Stomach (tissue), 4 donors: ENCODE measurements around the gene NCKAP5.

Source experiments
- POLR2AphosphoS5 ChIP-seq, 3 donors: sonication (generic); formaldehyde crosslinking; IDR thresholded peaks; one replicate each; pipeline ENCODE4 v1.6.1; 2016; ENCODE audit warnings: antibody characterized with exemption in 3 of 3
- TF ChIP-seq, protein P1 (sequence below), 7 experiments: fragments of 450-650 bp in 4 of 7; fragments of 200-600 bp in 3 of 7; sonication (generic) in 3 of 7; IDR thresholded peaks; one replicate each; pipeline ENCODE4 v1.5.1; 2016 to 2019; ENCODE audit warnings: antibody characterized with exemption in 7 of 7, control low read depth in 2 of 7, mild to moderate bottlenecking in 1 of 7

DNA sequence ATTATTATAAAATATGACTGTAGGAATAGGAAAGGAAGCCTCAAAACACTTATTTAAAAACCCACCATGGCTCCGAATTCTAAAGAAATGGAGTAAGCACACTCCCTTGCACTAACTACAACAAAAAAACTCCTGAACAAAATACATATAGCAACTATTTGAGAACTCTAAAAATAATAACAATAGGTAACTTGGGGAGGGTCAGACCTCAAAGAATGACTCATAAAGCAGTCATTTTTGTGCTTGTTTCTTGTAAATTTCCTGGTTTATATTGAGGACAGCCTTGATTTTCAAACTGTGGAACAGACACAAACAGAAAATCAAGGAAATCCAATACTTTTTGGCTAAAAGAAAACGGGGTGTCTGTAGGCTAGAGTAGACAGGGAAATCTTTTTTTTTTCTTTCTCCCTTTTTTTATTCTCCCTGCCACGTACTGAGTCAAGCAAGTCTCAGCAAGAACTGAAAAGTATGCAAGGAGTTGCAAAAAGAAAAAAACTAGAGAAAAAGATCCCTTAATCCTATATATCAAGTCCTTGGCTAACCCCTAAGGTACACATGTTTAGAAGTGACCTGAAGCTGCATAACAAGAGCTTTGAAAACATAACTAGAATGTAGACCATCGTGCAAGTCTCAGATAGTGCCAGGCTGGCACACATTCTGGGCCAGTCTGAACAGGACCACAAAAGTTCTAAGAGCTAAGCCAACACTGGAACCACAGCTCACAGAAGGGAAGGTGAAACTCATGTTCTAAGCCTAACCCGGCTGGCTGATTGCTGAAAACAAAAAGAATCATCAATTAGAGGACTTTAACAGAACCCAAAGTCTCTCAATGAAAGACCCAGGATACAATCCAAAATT, 495.2 kb downstream of the NCKAP5 start:
- TF ChIP-seq, protein P1, sequence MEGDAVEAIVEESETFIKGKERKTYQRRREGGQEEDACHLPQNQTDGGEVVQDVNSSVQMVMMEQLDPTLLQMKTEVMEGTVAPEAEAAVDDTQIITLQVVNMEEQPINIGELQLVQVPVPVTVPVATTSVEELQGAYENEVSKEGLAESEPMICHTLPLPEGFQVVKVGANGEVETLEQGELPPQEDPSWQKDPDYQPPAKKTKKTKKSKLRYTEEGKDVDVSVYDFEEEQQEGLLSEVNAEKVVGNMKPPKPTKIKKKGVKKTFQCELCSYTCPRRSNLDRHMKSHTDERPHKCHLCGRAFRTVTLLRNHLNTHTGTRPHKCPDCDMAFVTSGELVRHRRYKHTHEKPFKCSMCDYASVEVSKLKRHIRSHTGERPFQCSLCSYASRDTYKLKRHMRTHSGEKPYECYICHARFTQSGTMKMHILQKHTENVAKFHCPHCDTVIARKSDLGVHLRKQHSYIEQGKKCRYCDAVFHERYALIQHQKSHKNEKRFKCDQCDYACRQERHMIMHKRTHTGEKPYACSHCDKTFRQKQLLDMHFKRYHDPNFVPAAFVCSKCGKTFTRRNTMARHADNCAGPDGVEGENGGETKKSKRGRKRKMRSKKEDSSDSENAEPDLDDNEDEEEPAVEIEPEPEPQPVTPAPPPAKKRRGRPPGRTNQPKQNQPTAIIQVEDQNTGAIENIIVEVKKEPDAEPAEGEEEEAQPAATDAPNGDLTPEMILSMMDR (IDR thresholded peaks at IDR 0.05) = no peak
- TF ChIP-seq POLR2AphosphoS5 (IDR thresholded peaks at IDR 0.05) = no peak
